Stimulated activated CD4-positive, alpha-beta T cell treated with anti-CD3 and anti-CD28 coated beads, TNF-alpha, amount 100 ng/mL, for 4 hours (primary cell): ENCODE measurements around the gene ADD3.

Source experiments
- DNase-seq, 3 experiments: peaks; one replicate each; pipeline ENCODE4 v3.0.0-alpha.2; 2020; ENCODE audit warnings: low read depth in 3 of 3

Gene ADD3

GRCh38 chr10:110002801-110003523 is 4.8 kb upstream of the ADD3 start:
- DNase-seq, result no peak

- DNase-seq, result no peak
Measured at GRCh38 chr10:110003524-110003885, 4.3 kb upstream of the ADD3 start.

- no peak for DNase-seq
Measured at GRCh38 chr10:110005719-110006118, 2.1 kb upstream of the ADD3 start.

GRCh38 chr10:110006358-110007160 is 1.2 kb upstream of the ADD3 start:
- DNase-seq, result no peak

GRCh38 chr10:110007161-110007700 is 553 bp upstream of the ADD3 start:
- peak; percentile 25 to 59 (median 44) for DNase-seq

- peak in 2 of 3 experiments; percentile 8 to 15 for DNase-seq
Measured at GRCh38 chr10:110008518-110009339, 945 bp downstream of the ADD3 start.

GRCh38 chr10:110009736-110010475 is 2.1 kb downstream of the ADD3 start:
- peak in 1 of 3 experiments; percentile 37 for DNase-seq

GRCh38 chr10:110010486-110011378 is 2.9 kb downstream of the ADD3 start:
- DNase-seq, result no peak

GRCh38 chr10:110011681-110012080 is 3.9 kb downstream of the ADD3 start:
- DNase-seq, result no peak

GRCh38 chr10:110013630-110014293 is 6.0 kb downstream of the ADD3 start:
- DNase-seq, result peak in 1 of 3 experiments; percentile 16

- no peak for DNase-seq
Measured at GRCh38 chr10:110016039-110016438, 8.3 kb downstream of the ADD3 start.

- no peak for DNase-seq
Measured at GRCh38 chr10:110017052-110017451, 9.3 kb downstream of the ADD3 start.

- DNase-seq, result no peak
Measured at GRCh38 chr10:110017907-110018306, 10.1 kb downstream of the ADD3 start.

- DNase-seq, result no peak
Measured at GRCh38 chr10:110020265-110020664, 12.5 kb downstream of the ADD3 start.

GRCh38 chr10:110022716-110023504 is 15.1 kb downstream of the ADD3 start:
- no peak for DNase-seq

- no peak for DNase-seq
Measured at GRCh38 chr10:110023785-110024465, 16.1 kb downstream of the ADD3 start.

- DNase-seq, result no peak
Measured at GRCh38 chr10:110029450-110029849, 21.7 kb downstream of the ADD3 start.
